Natural killer cell treated with Interleukin-12 subunit alpha and Interleukin-12 subunit beta and Interleukin-15 and Interleukin-18, amount 100 ng/mL, for 72 hours (primary cell): ENCODE results near the gene COQ8A. TPM values are rescaled to one million over a fixed set of nuclear protein-coding genes. Genes with fewer than 3 reads are reported as not detected.
A peak's percentile ranks its signal among the peaks of the same experiment; 100 is the strongest.

Experiments used
- ATAC-seq, 2 donors: fragments of 150-1000 bp; cut with Tn5 transposase in 1 of 2; sonication (Bioruptor Pico), chemical (Tn5 transposase) in 1 of 2; 2 replicates each; pipeline ENCODE4 v1.10.0; 2021
- DNase-seq: peaks from one replicate; pipeline ENCODE4 v3.0.0; 2022; ENCODE audit warnings: low spot score
- H3K27ac Mint-ChIP-seq, 2 donors: 1 replicate in 1 of 2; 2 replicates in 1 of 2; pipeline ENCODE4 v1.8.0; 2022; ENCODE audit warnings: mixed read lengths in 2 of 2, mild to moderate bottlenecking in 1 of 2, moderate library complexity in 1 of 2
- H3K27me3 Mint-ChIP-seq, 2 donors: 1 replicate in 1 of 2; 2 replicates in 1 of 2; pipeline ENCODE4 v1.8.0; 2022; ENCODE audit warnings: mixed read lengths in 2 of 2
- H3K36me3 Mint-ChIP-seq: one replicate; pipeline ENCODE4 v1.8.0; 2022; ENCODE audit warnings: mixed read lengths
- H3K4me1 Mint-ChIP-seq, 2 donors: 1 replicate in 1 of 2; 2 replicates in 1 of 2; pipeline ENCODE4 v1.8.0; 2022; ENCODE audit warnings: low read depth in 2 of 2, mixed read lengths in 2 of 2, mild to moderate bottlenecking in 1 of 2
- H3K4me3 Mint-ChIP-seq: one replicate; pipeline ENCODE4 v1.8.0; 2022; ENCODE audit warnings: mixed read lengths
- H3K9me3 Mint-ChIP-seq: 2 replicates; pipeline ENCODE4 v1.8.0; 2022; ENCODE audit warnings: mixed read lengths
- total RNA-seq, 2 donors: library from RNA; stranded (reverse); gene quantifications; one replicate each; pipeline ENCODE4 v1.2.3, GENCODE V29; 2022

COQ8A gene
- total RNA-seq, 2 donors from 2014 or later: 12.3 to 28.4 TPM

- no peak for DNase-seq
- no peak for ATAC-seq
- H3K27me3 Mint-ChIP-seq: no peaks in the 10 kb centered on the region
- H3K9me3 Mint-ChIP-seq: no peaks in the 10 kb centered on the region
- H3K4me3 Mint-ChIP-seq: no peak overlapping the region
- H3K36me3 Mint-ChIP-seq: no peaks in the 10 kb centered on the region
- no peak overlapping the region for H3K27ac Mint-ChIP-seq
- H3K4me1 Mint-ChIP-seq: no peaks in the 10 kb centered on the region
Measured at GRCh38 chr1:226982451-226983177, 42.5 kb downstream of the COQ8A start.

- DNase-seq: no peak
- Mint-ChIP-seq H3K4me3 (no peak overlapping the region), H3K27me3 (no peaks in the 10 kb centered on the region), H3K27ac (no peak overlapping the region), H3K4me1 (no peaks in the 10 kb centered on the region), H3K36me3 (no peaks in the 10 kb centered on the region), H3K9me3 (no peaks in the 10 kb centered on the region)
- ATAC-seq: no peak
Measured at GRCh38 chr1:226983247-226983991, 43.3 kb downstream of the COQ8A start.

- Mint-ChIP-seq H3K27me3 (no peaks in the 10 kb centered on the region), H3K27ac (no peak overlapping the region), H3K4me1 (no peaks in the 10 kb centered on the region)
Measured at GRCh38 chr1:226983992-226984364, 43.9 kb downstream of the COQ8A start.

GRCh38 chr1:226984521-226985238, 44.6 kb downstream of the COQ8A start:
- Mint-ChIP-seq H3K9me3 (no peaks in the 10 kb centered on the region), H3K36me3 (no peaks in the 10 kb centered on the region), H3K27me3 (no peaks in the 10 kb centered on the region), H3K4me3 (no peak overlapping the region), H3K27ac (no peak overlapping the region), H3K4me1 (peaks cover 4 to 5% of the 10 kb centered on the region in 2 donors)
- ATAC-seq (no peak), DNase-seq (no peak)

More at GRCh38 chr1:226983992-226984364, 43.9 kb downstream of the COQ8A start:
- ATAC-seq (no peak), DNase-seq (no peak)
- no peaks in the 10 kb centered on the region for H3K9me3 Mint-ChIP-seq
- H3K36me3 Mint-ChIP-seq: no peaks in the 10 kb centered on the region
- no peak overlapping the region for H3K4me3 Mint-ChIP-seq

GRCh38 chr1:226985239-226985838, 45.2 kb downstream of the COQ8A start:
- Mint-ChIP-seq H3K4me3 (no peak overlapping the region), H3K27ac (no peak overlapping the region), H3K4me1 (peaks cover 11 to 12% of the 10 kb centered on the region in 2 donors)

GRCh38 chr1:226985839-226986463, 45.9 kb downstream of the COQ8A start:
- Mint-ChIP-seq H3K9me3 (no peaks in the 10 kb centered on the region), H3K4me3 (no peak overlapping the region), H3K27me3 (no peaks in the 10 kb centered on the region), H3K4me1 (peaks cover 14 to 17% of the 10 kb centered on the region in 2 donors), H3K27ac (no peak overlapping the region), H3K36me3 (no peaks in the 10 kb centered on the region)
- no peak for DNase-seq
- ATAC-seq: no peak

More at GRCh38 chr1:226985239-226985838, 45.2 kb downstream of the COQ8A start:
- no peaks in the 10 kb centered on the region for H3K36me3 Mint-ChIP-seq
- no peaks in the 10 kb centered on the region for H3K27me3 Mint-ChIP-seq
- H3K9me3 Mint-ChIP-seq: no peaks in the 10 kb centered on the region
- no peak for DNase-seq
- no peak for ATAC-seq

- ATAC-seq (no peak), DNase-seq (no peak)
- Mint-ChIP-seq H3K36me3 (no peaks in the 10 kb centered on the region), H3K9me3 (no peaks in the 10 kb centered on the region), H3K27me3 (no peaks in the 10 kb centered on the region), H3K27ac (no peak overlapping the region), H3K4me1 (peaks cover 14 to 17% of the 10 kb centered on the region in 2 donors), H3K4me3 (no peak overlapping the region)
Measured at GRCh38 chr1:226986496-226987178, 46.5 kb downstream of the COQ8A start.

- H3K27ac Mint-ChIP-seq: no peak overlapping the region
- H3K4me3 Mint-ChIP-seq: no peak overlapping the region
- peaks cover 14 to 17% of the 10 kb centered on the region in 2 donors for H3K4me1 Mint-ChIP-seq
- no peaks in the 10 kb centered on the region for H3K27me3 Mint-ChIP-seq
- ATAC-seq (no peak), DNase-seq (no peak)
- no peaks in the 10 kb centered on the region for H3K9me3 Mint-ChIP-seq
- H3K36me3 Mint-ChIP-seq: no peaks in the 10 kb centered on the region
Measured at GRCh38 chr1:226987179-226987536, 47.1 kb downstream of the COQ8A start.

- Mint-ChIP-seq H3K4me3 (no peak overlapping the region), H3K27ac (no peak overlapping the region), H3K9me3 (no peaks in the 10 kb centered on the region), H3K27me3 (no peaks in the 10 kb centered on the region), H3K4me1 (peaks cover 14 to 17% of the 10 kb centered on the region in 2 donors), H3K36me3 (no peaks in the 10 kb centered on the region)
- DNase-seq (no peak), ATAC-seq (no peak)
Measured at GRCh38 chr1:226987623-226988333, 47.7 kb downstream of the COQ8A start.

GRCh38 chr1:226988334-226988666, 48.2 kb downstream of the COQ8A start:
- DNase-seq (no peak), ATAC-seq (no peak)
- Mint-ChIP-seq H3K4me1 (peaks cover 14 to 17% of the 10 kb centered on the region in 2 donors), H3K27me3 (no peaks in the 10 kb centered on the region), H3K4me3 (no peak overlapping the region), H3K36me3 (no peaks in the 10 kb centered on the region), H3K9me3 (no peaks in the 10 kb centered on the region), H3K27ac (peak overlapping the region in 1 of 2 donors; percentile 87)

- no peaks in the 10 kb centered on the region for H3K9me3 Mint-ChIP-seq
- peak overlapping the region; percentile 84 to 87 for H3K27ac Mint-ChIP-seq
- H3K36me3 Mint-ChIP-seq: no peaks in the 10 kb centered on the region
- H3K27me3 Mint-ChIP-seq: no peaks in the 10 kb centered on the region
- H3K4me3 Mint-ChIP-seq: peak overlapping the region; percentile 85
- no peak for DNase-seq
- peaks cover 14 to 17% of the 10 kb centered on the region in 2 donors for H3K4me1 Mint-ChIP-seq
- ATAC-seq: no peak
Measured at GRCh38 chr1:226989085-226989920, 49.2 kb downstream of the COQ8A start.
